Lower leg skin (tissue), 4 donors: Measurements from ENCODE around the gene PCNP. TPM values are rescaled to one million over a fixed set of nuclear protein-coding genes. Genes with fewer than 3 reads are reported as not detected.

Source experiments
- DNase-seq, 2 donors: peaks; one replicate each; pipeline ENCODE4 v3.0.0-alpha.2; 2019; ENCODE audit warnings: low spot score in 2 of 2
- H3K4me3 ChIP-seq: fragments of 200-600 bp; sonication (generic); 2 replicates; pipeline ENCODE4 v1.5.1; 2017; ENCODE audit warnings: mild to moderate bottlenecking, low read depth; ENCODE audit not compliant: poor library complexity, severe bottlenecking
- CTCF ChIP-seq, 3 donors: fragments of 450-650 bp; IDR thresholded peaks; one replicate each; pipeline ENCODE4 v1.5.1; 2016; ENCODE audit warnings: antibody characterized with exemption in 3 of 3, mild to moderate bottlenecking in 3 of 3, moderate library complexity in 2 of 3
- POLR2A ChIP-seq, 2 donors: fragments of 450-650 bp; IDR thresholded peaks; one replicate each; pipeline ENCODE4 v1.6.1; 2016 to 2017; ENCODE audit warnings: antibody characterized with exemption in 2 of 2, mild to moderate bottlenecking in 1 of 2, moderate library complexity in 1 of 2
- WGBS, 2 donors: methylation state at CpG; one replicate each; pipeline ENCODE4 v1.1.5; 2018; 5-methylcytosine and 5-hydroxymethylcytosine counted together
- intact Hi-C: fragments of 100-400 bp; cut with DNase I; formaldehyde crosslinking; loops from one replicate; pipeline ENCODE4 v1.15.0; 2023; ENCODE audit warnings: low total_unique reads
- total RNA-seq, 4 donors: library from RNA; depleted of rRNA; stranded (reverse); fragments of >200 nt; gene quantifications; one replicate each; pipeline ENCODE4 v1.1.0, GENCODE V29; 2016

The PCNP gene
- 10 to 100 TPM; 55.3 to 73.8 (median 61.0) TPM for total RNA-seq

DNA sequence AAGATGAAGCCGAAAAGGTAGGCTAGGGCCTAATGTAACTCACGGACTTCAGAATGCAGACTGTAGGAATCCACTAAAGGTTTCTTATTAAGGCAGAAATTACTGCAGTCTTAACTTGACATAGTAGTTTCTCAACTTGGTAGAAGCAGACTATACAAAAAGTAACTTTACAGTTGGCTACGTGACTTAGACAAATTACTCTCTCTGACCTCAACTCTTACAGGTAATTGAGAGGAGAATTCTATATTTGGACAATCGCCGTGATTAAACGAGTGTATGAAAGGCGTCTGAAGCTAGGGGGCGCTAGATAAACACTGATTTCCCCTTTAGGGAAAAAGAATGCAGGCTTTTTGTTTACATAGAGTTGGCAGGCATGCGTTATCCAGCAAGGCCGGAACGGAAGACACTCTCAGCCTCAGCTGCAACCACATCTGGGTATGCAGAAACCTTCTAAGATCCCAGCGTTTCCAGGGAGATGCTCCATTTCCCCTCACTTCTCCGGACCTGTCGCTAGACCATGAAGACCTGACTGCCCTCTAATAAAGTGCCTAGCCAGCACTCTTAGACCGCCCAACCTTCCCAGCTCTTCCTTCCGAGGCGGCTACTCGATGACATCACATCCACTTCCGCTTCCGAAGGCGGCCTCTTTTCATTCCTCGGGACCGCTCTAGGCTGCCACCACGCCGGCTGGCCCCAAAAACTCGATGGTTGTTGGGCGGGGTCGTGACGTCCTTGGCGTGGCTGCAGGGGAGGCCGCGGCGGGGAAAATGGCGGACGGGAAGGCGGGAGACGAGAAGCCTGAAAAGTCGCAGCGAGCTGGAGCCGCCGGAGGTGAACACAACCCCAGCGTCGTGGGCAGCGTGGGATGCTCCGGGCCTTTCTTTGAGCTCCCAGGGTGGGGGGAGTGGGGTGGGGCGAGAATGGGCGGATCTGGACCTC lies at the start of gene PCNP:
PCNP (plus strand) TSS at position 732 of the 939 bp plus-strand sequence; CDS start at position 768, 36 bp downstream.
- 1 to 2% methylated on average over 44 to 47 of the region's 47 CpGs for WGBS, 2 donors
- H3K4me3 ChIP-seq, result peak within 1 kb of the TSS; percentile 90
- peak; percentile 98 to 100 for DNase-seq
- TF ChIP-seq POLR2A (IDR thresholded peaks at IDR 0.05) (peak in 1 of 2 donors; percentile 45), CTCF (IDR thresholded peaks at IDR 0.05) (peak in 2 of 3 donors; percentile 12 to 91)
- intact Hi-C loops, result no loop called here

GRCh38 chr3:101527441-101527840 lies 46.5 kb upstream of the PCNP start:
- DNase-seq, result no peak
- intact Hi-C loops, result no loop called here
- WGBS, 2 donors, result 80 to 86% methylated on average over 4 of the region's 4 CpGs
- no peak overlapping the region for H3K4me3 ChIP-seq
- no peak for TF ChIP-seq POLR2A (IDR thresholded peaks at IDR 0.05)
- no peak for TF ChIP-seq CTCF (IDR thresholded peaks at IDR 0.05)

DNA sequence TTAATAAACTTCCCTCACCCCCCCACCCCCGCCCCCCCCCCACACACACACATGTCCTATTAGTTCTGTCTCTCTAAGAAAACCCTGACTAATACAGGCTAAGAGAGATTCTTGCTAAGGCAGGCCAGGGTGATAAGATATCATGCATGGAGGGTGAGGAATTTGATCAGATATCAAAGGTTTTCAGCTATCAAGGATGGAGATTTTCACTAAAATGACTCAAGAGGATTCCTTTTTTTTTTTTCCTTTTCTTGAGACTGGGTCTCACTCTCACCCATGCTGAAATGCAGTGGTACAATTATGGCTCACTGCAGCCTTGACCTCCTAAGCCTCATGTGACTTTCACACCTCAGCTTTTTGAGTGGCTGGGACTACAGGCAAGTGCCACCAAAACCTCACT lies 46.1 kb upstream of the PCNP start:
- TF ChIP-seq CTCF (IDR thresholded peaks at IDR 0.05) (no peak), POLR2A (IDR thresholded peaks at IDR 0.05) (no peak)
- WGBS, 2 donors, result 36 to 69% methylated on average over 1 of the region's 1 CpG
- intact Hi-C loops, result no loop called here
- no peak for DNase-seq
- H3K4me3 ChIP-seq, result no peak overlapping the region

GRCh38 chr3:101529816-101530685 lies 43.9 kb upstream of the PCNP start:
- WGBS, 2 donors, result 84 to 88% methylated on average over 4 of the region's 4 CpGs
- intact Hi-C loops, result no loop called here
- H3K4me3 ChIP-seq, result no peak overlapping the region
- no peak for DNase-seq
- TF ChIP-seq CTCF (IDR thresholded peaks at IDR 0.05) (no peak), POLR2A (IDR thresholded peaks at IDR 0.05) (no peak)

DNA sequence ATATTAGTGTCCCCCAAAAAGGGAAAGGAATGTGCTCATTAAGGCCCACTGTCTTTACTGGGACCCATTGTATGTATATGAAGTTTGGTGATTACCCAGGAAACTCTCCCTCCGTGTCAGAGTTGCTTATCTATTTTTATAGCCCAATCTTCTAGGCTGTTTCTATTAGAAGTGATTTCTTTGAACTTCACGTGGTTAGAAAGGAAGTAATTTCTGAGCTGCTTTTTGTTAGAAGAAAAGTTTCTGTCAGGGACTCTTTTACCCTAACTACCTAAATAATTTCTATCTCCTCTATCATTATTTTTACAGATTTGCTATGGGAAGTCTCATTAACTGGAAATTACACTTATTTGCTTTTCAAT lies 43.3 kb upstream of the PCNP start:
- DNase-seq, result no peak
- intact Hi-C loops, result no loop called here
- no peak for TF ChIP-seq CTCF (IDR thresholded peaks at IDR 0.05)
- TF ChIP-seq POLR2A (IDR thresholded peaks at IDR 0.05), result no peak
- 59 to 69% methylated on average over 2 of the region's 2 CpGs for WGBS, 2 donors
- no peak overlapping the region for H3K4me3 ChIP-seq
